SK-N-SH (cell line): ENCODE data around the gene RPS6KB2. TPM values are rescaled to one million over a fixed set of nuclear protein-coding genes. Genes with fewer than 3 reads are reported as not detected.

Experiments
- CTCF ChIA-PET: fragments of 300-600, 350-600 bp; formaldehyde crosslinking; extraction: SDS; loops from one replicate; lab custom pipeline; 2021; lab: Yijun Ruan, JAX
- POLR2A ChIA-PET: fragments of 350-600 bp; sonication (Branson Sonifier 250); formaldehyde crosslinking; extraction: SDS; loops from one replicate; lab custom pipeline; 2020; ENCODE audit warnings: antibody characterized with exemption, inconsistent platforms; lab: Yijun Ruan, JAX
- DNase-seq: peaks from one replicate; pipeline ENCODE4 v3.0.0; 2012
- H2AFZ ChIP-seq: fragments of 200-600 bp; sonication (generic); 2 replicates; pipeline ENCODE4 v1.8.1; 2016; ENCODE audit warnings: antibody characterized with exemption, mild to moderate bottlenecking, low read depth
- H3F3A ChIP-seq: fragments of 200-600 bp; sonication (generic); replicated peaks from 2 replicates; pipeline ENCODE3; 2016; ENCODE audit warnings: antibody characterized with exemption, mild to moderate bottlenecking; ENCODE audit not compliant: insufficient read depth
- H3K27ac ChIP-seq, 2 experiments: fragments of 200-500 bp in 1 of 2; fragments of 200-600 bp in 1 of 2; sonication (Bioruptor generic) in 1 of 2; sonication (generic), shearing (Covaris generic) in 1 of 2; 2 replicates each; pipeline versions ENCODE4 v1.5.1 to v1.6.1; 2014 to 2016; ENCODE audit warnings: low read depth in 2 of 2, inconsistent platforms in 1 of 2, low read length in 1 of 2, mild to moderate bottlenecking in 1 of 2, mixed read lengths in 1 of 2
- H3K27me3 ChIP-seq: fragments of 200-600 bp; sonication (generic), shearing (Covaris generic); 2 replicates; pipeline ENCODE4 v1.6.1; 2016; ENCODE audit warnings: mixed run types; ENCODE audit not compliant: insufficient read depth
- H3K36me3 ChIP-seq, 2 experiments: fragments of 200-500 bp in 1 of 2; fragments of 200-600 bp in 1 of 2; sonication (Bioruptor generic) in 1 of 2; sonication (generic) in 1 of 2; replicated peaks in 1 of 2; 2 replicates each; pipeline versions ENCODE3 to v1.5.1; 2014 to 2016; ENCODE audit warnings: low read length in 1 of 2, mild to moderate bottlenecking in 1 of 2; ENCODE audit not compliant: insufficient read depth in 2 of 2, control insufficient read depth in 1 of 2
- H3K4me1 ChIP-seq, 2 experiments: fragments of 200-500 bp in 1 of 2; fragments of 200-600 bp in 1 of 2; sonication (Bioruptor generic) in 1 of 2; sonication (generic), shearing (Covaris generic) in 1 of 2; 2 replicates each; pipeline versions ENCODE4 v1.5.1 to v1.6.1; 2014 to 2016; ENCODE audit warnings: low read depth in 1 of 2, low read length in 1 of 2, mixed run types in 1 of 2; ENCODE audit not compliant: insufficient read depth in 2 of 2, control insufficient read depth in 1 of 2
- H3K4me2 ChIP-seq: fragments of 200-600 bp; sonication (generic), shearing (Covaris generic); 2 replicates; pipeline ENCODE4 v1.6.1; 2017; ENCODE audit warnings: mixed run types
- H3K4me3 ChIP-seq, 2 experiments: fragments of 200-500 bp in 1 of 2; fragments of 200-600 bp in 1 of 2; sonication (Bioruptor generic) in 1 of 2; sonication (generic), shearing (Covaris generic) in 1 of 2; 2 replicates each; pipeline versions ENCODE4 v1.5.1 to v1.8.1; 2014 to 2016; ENCODE audit warnings: low read depth in 2 of 2, inconsistent platforms in 1 of 2, low read length in 1 of 2, mild to moderate bottlenecking in 1 of 2, mixed read lengths in 1 of 2, moderate library complexity in 1 of 2
- H3K79me2 ChIP-seq: fragments of 200-600 bp; sonication (generic); 2 replicates; pipeline ENCODE4 v1.8.1; 2017; ENCODE audit warnings: mild to moderate bottlenecking; ENCODE audit not compliant: insufficient read depth
- H3K9ac ChIP-seq: fragments of 200-600 bp; sonication (generic); 2 replicates; pipeline ENCODE4 v1.6.1; 2017; ENCODE audit warnings: mixed run types
- H3K9me2 ChIP-seq: fragments of 200-600 bp; sonication (generic); 2 replicates; pipeline ENCODE4 v1.6.1; 2017; ENCODE audit warnings: mixed run types
- H3K9me3 ChIP-seq: fragments of 200-600 bp; sonication (generic); 2 replicates; pipeline ENCODE4 v1.6.1; 2017; ENCODE audit warnings: mixed run types, mild to moderate bottlenecking, moderate library complexity
- H4K20me1 ChIP-seq: fragments of 200-600 bp; sonication (generic); 2 replicates; pipeline ENCODE4 v1.6.1; 2017; ENCODE audit warnings: mild to moderate bottlenecking, mixed run types; ENCODE audit not compliant: insufficient read depth
- ELF1 ChIP-seq: IDR thresholded peaks from 2 replicates; pipeline ENCODE4 v1.4.0; 2012
- FOSL2 ChIP-seq: IDR thresholded peaks from 2 replicates; pipeline ENCODE4 v1.4.0; 2012; ENCODE audit warnings: low read depth, mild to moderate bottlenecking, moderate library complexity, borderline replicate concordance
- GABPA ChIP-seq: IDR thresholded peaks from 2 replicates; pipeline ENCODE4 v1.4.0; 2012; ENCODE audit warnings: low read depth, mild to moderate bottlenecking
- POLR2AphosphoS5 ChIP-seq: IDR thresholded peaks from 2 replicates; pipeline ENCODE4 v1.6.1; 2012; ENCODE audit warnings: low read depth, low read length
- RCOR1 ChIP-seq: fragments of 150-350 bp; IDR thresholded peaks from 2 replicates; pipeline ENCODE4 v1.6.1; 2017; ENCODE audit warnings: antibody characterized with exemption, low read length
- RFX5 ChIP-seq: IDR thresholded peaks from 2 replicates; pipeline ENCODE4 v1.6.1; 2012; ENCODE audit warnings: mild to moderate bottlenecking, improper control_type of control experiment, low read length
- SIN3A ChIP-seq: IDR thresholded peaks from 2 replicates; pipeline ENCODE4 v1.6.1; 2012; ENCODE audit warnings: low read depth, mild to moderate bottlenecking, low read length, moderate library complexity, borderline replicate concordance
- SMC3 ChIP-seq: IDR thresholded peaks from 2 replicates; pipeline ENCODE4 v1.6.1; 2012; ENCODE audit warnings: low read depth, low read length, improper control_type of control experiment
- YY1 ChIP-seq: IDR thresholded peaks from 2 replicates; pipeline ENCODE4 v1.4.0; 2012; ENCODE audit warnings: low read depth, mild to moderate bottlenecking
- WGBS: methylation state at CpG from one replicate; pipeline ENCODE4 v1.1.6; 2017; ENCODE audit warnings: low lambda C conversion rate; 5-methylcytosine and 5-hydroxymethylcytosine counted together
- polyA plus RNA-seq, 3 experiments: library from polyadenylated mRNA; depleted of rRNA; stranded (reverse); fragments of >200 nt; gene quantifications; 2 replicates each; pipeline ENCODE4 v1.2.3, GENCODE V29; 2012
- TF ChIP-seq, protein P1 (sequence below): fragments of 150-350 bp; IDR thresholded peaks from 2 replicates; pipeline ENCODE4 v1.6.1; 2017; ENCODE audit warnings: antibody characterized with exemption, low read length, low read depth, borderline replicate concordance
- TF ChIP-seq, protein P2 (sequence below): IDR thresholded peaks from 2 replicates; pipeline ENCODE4 v1.4.0; 2012; ENCODE audit warnings: low read depth, borderline replicate concordance

RPS6KB2 gene
- polyA plus RNA-seq, 1 of the 3 experiments (the other 2 are of a cell fraction) = 52.0 TPM

DNA sequence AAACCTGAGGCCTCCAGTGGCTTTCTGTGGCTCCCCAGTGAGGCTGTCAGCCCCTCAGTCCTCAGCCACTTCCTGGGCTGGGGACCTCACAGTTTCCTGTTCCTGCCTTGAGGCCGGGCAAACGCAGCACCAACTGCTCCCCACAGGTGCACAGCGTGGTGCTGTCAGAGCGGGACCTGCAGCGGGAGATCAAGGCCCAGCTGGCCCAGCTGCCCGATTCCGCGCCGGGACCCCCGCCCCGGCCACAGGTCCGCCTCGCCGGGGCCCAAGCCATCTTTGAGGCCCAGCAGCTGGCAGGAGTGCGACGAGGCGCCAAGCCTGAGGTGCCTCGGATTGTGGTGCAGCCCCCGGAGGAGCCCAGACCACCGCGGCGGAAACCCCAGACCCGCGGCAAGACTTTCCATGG lies 19.0 kb upstream of the RPS6KB2 start:
- ChIA-PET CTCF (no interaction called here), POLR2A (no interaction called here)
- H3K27ac ChIP-seq = no peak overlapping the region
- H3K9me2 ChIP-seq = no peaks in the 10 kb centered on the region
- no peaks in the 10 kb centered on the region for H3K79me2 ChIP-seq
- no peaks in the 10 kb centered on the region for H3F3A ChIP-seq
- no peaks in the 10 kb centered on the region for H3K36me3 ChIP-seq
- no peak overlapping the region for H3K9ac ChIP-seq
- 94% methylated on average over 9 of the region's 24 CpGs for WGBS
- H2AFZ ChIP-seq = no peak overlapping the region
- H3K4me2 ChIP-seq = no peak overlapping the region
- no peaks in the 10 kb centered on the region for H3K9me3 ChIP-seq
- no peaks in the 10 kb centered on the region; a peak in 1 of 4 replicates for H3K4me1 ChIP-seq
- no peak for DNase-seq
- no peaks in the 10 kb centered on the region for H4K20me1 ChIP-seq
- H3K27me3 ChIP-seq = no peaks in the 10 kb centered on the region
- H3K4me3 ChIP-seq = no peak overlapping the region
- no peak for TF ChIP-seq SMC3
- no peak for TF ChIP-seq ELF1
- TF ChIP-seq, protein P1, sequence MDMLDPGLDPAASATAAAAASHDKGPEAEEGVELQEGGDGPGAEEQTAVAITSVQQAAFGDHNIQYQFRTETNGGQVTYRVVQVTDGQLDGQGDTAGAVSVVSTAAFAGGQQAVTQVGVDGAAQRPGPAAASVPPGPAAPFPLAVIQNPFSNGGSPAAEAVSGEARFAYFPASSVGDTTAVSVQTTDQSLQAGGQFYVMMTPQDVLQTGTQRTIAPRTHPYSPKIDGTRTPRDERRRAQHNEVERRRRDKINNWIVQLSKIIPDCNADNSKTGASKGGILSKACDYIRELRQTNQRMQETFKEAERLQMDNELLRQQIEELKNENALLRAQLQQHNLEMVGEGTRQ = no peak
- no peak for TF ChIP-seq FOSL2
- TF ChIP-seq POLR2AphosphoS5 = no peak
- TF ChIP-seq SIN3A = no peak
- TF ChIP-seq RFX5 = no peak

DNA sequence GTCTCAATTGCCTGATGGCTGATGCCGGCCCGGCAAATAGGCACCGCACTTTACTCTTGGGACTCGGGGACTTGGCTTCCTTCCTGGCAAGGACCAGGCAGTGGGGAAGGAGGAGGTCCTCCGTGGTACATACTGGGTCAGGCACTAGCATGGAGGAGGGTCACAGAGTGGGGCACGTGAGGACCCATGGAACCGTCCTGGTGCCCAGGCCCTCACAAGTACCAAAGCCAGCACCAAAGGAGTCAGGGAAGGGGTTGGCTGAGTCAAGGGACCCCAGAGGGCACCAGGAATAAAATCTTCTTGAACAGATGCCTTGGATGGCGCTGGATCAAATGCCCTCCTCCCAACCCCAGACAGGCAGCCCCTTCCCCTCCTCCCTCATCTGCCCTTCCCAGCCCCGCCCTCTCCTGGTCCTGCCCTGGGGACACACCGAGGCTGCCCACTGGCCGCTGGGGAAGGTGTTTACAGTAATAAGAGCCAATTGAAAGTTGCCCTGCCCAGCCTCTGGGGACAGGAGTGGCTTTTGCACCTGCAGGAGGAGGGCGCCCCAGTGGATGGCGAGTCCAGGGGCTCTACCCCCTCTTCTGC lies 18.4 kb upstream of the RPS6KB2 start:
- no peak overlapping the region for H3K4me2 ChIP-seq
- no peak overlapping the region for H2AFZ ChIP-seq
- WGBS = 55% methylated on average over 11 of the region's 13 CpGs
- no peaks in the 10 kb centered on the region for H3K9me3 ChIP-seq
- ChIA-PET CTCF (no interaction called here), POLR2A (no interaction called here)
- no peaks in the 10 kb centered on the region for H3K27me3 ChIP-seq
- H3K36me3 ChIP-seq = no peaks in the 10 kb centered on the region
- no peak overlapping the region for H3K27ac ChIP-seq
- no peaks in the 10 kb centered on the region for H4K20me1 ChIP-seq
- no peak for TF ChIP-seq GABPA
- TF ChIP-seq, protein P2, sequence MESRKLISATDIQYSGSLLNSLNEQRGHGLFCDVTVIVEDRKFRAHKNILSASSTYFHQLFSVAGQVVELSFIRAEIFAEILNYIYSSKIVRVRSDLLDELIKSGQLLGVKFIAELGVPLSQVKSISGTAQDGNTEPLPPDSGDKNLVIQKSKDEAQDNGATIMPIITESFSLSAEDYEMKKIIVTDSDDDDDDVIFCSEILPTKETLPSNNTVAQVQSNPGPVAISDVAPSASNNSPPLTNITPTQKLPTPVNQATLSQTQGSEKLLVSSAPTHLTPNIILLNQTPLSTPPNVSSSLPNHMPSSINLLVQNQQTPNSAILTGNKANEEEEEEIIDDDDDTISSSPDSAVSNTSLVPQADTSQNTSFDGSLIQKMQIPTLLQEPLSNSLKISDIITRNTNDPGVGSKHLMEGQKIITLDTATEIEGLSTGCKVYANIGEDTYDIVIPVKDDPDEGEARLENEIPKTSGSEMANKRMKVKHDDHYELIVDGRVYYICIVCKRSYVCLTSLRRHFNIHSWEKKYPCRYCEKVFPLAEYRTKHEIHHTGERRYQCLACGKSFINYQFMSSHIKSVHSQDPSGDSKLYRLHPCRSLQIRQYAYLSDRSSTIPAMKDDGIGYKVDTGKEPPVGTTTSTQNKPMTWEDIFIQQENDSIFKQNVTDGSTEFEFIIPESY = no peak
- no peak for TF ChIP-seq RCOR1
- TF ChIP-seq YY1 = no peak
- H3F3A ChIP-seq = no peaks in the 10 kb centered on the region
- no peak for DNase-seq
- no peaks in the 10 kb centered on the region; a peak in 1 of 4 replicates for H3K4me1 ChIP-seq
- H3K9ac ChIP-seq = no peak overlapping the region
- no peak overlapping the region for H3K4me3 ChIP-seq
- no peaks in the 10 kb centered on the region for H3K79me2 ChIP-seq
- no peaks in the 10 kb centered on the region for H3K9me2 ChIP-seq
